ENCODE data around the gene PLTP.

- TF ChIP-seq, protein P1, sequence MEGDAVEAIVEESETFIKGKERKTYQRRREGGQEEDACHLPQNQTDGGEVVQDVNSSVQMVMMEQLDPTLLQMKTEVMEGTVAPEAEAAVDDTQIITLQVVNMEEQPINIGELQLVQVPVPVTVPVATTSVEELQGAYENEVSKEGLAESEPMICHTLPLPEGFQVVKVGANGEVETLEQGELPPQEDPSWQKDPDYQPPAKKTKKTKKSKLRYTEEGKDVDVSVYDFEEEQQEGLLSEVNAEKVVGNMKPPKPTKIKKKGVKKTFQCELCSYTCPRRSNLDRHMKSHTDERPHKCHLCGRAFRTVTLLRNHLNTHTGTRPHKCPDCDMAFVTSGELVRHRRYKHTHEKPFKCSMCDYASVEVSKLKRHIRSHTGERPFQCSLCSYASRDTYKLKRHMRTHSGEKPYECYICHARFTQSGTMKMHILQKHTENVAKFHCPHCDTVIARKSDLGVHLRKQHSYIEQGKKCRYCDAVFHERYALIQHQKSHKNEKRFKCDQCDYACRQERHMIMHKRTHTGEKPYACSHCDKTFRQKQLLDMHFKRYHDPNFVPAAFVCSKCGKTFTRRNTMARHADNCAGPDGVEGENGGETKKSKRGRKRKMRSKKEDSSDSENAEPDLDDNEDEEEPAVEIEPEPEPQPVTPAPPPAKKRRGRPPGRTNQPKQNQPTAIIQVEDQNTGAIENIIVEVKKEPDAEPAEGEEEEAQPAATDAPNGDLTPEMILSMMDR (IDR thresholded peaks at IDR 0.05; ENCODE audit: insufficient read depth, low read length, poor library complexity, severe bottlenecking), result no peak
- no peak for TF ChIP-seq EZH2phosphoT487 (conservative IDR thresholded peaks at IDR 0.05; ENCODE audit: low read length)
Measured at GRCh38 chr20:45850238-45850637, 61.7 kb downstream of the PLTP start.

Data from SU-DHL-6 (cell line).